D341Med (cell line): ENCODE measurements around the gene MS4A14.
"Not testable (repeated sequence)": the region's sequence is repeated elsewhere in the genome, so short reads cannot be mapped to it uniquely, and the experiment has no call there.

ENCODE experiments used
- DNase-seq: peaks from one replicate; pipeline ENCODE4 v3.0.0; 2012; ENCODE audit warnings: low spot score

MS4A14 gene

GRCh38 chr11:60396382-60396781, at the start of gene MS4A14:
Gene MS4A14 (plus strand): TSS chr11:60396459. CDS start chr11:60396579, 120 bp downstream.
- no peak for DNase-seq

GRCh38 chr11:60347084-60347797, 49.0 kb upstream of the MS4A14 start:
- no peak for DNase-seq

- no peak for DNase-seq
These were observed 48.1 kb upstream of the MS4A14 start for GRCh38 chr11:60348116-60348515.

- DNase-seq = no peak
These were observed 46.3 kb upstream of the MS4A14 start for GRCh38 chr11:60349990-60350389.

- no peak for DNase-seq
These were observed 38.5 kb upstream of the MS4A14 start for GRCh38 chr11:60357771-60358170.

- DNase-seq = no peak
These were observed 35.6 kb upstream of the MS4A14 start for GRCh38 chr11:60360621-60361020.

- no peak for DNase-seq
These were observed 34.0 kb upstream of the MS4A14 start for GRCh38 chr11:60362241-60362640.

- peak; percentile 62 for DNase-seq
These were observed 32.5 kb upstream of the MS4A14 start for GRCh38 chr11:60363542-60364470.

- not testable (repeated sequence) for DNase-seq
These were observed 29.9 kb upstream of the MS4A14 start for GRCh38 chr11:60366262-60366904.

- no peak for DNase-seq
These were observed 29.2 kb upstream of the MS4A14 start for GRCh38 chr11:60367009-60367408.

- DNase-seq = no peak
These were observed 28.4 kb upstream of the MS4A14 start for GRCh38 chr11:60367896-60368295.

- DNase-seq = no peak
These were observed 25.9 kb upstream of the MS4A14 start for GRCh38 chr11:60370252-60370810.

GRCh38 chr11:60370811-60371298, 25.4 kb upstream of the MS4A14 start:
- DNase-seq = no peak

- no peak for DNase-seq
These were observed 24.9 kb upstream of the MS4A14 start for GRCh38 chr11:60371386-60371785.

- DNase-seq = no peak
These were observed 24.4 kb upstream of the MS4A14 start for GRCh38 chr11:60371854-60372253.

GRCh38 chr11:60372767-60373166, 23.5 kb upstream of the MS4A14 start:
- no peak for DNase-seq

- DNase-seq = no peak
These were observed 20.9 kb upstream of the MS4A14 start for GRCh38 chr11:60375316-60375715.

- no peak for DNase-seq
These were observed 19.7 kb upstream of the MS4A14 start for GRCh38 chr11:60376601-60377000.

- no peak for DNase-seq
These were observed 18.7 kb upstream of the MS4A14 start for GRCh38 chr11:60377401-60378136.

- no peak for DNase-seq
These were observed 17.9 kb upstream of the MS4A14 start, which contains the start of gene MS4A7 for GRCh38 chr11:60378354-60378753. Gene MS4A7 (plus strand): TSS chr11:60378532. CDS start chr11:60383142, 4,610 bp downstream.

GRCh38 chr11:60389279-60389910, 6.9 kb upstream of the MS4A14 start:
- DNase-seq = no peak
